HepG2 (cell line): ENCODE results near the gene TOMM20. TPM values are rescaled to one million over a fixed set of nuclear protein-coding genes. Genes with fewer than 3 reads are reported as not detected.

Source experiments
- DZIP1 ChIP-seq: sonication (generic); formaldehyde crosslinking; IDR thresholded peaks from 2 replicates; pipeline ENCODE4 v1.5.0; 2020; ENCODE audit warnings: mild to moderate bottlenecking, missing genetic modification reagents
- EP300 ChIP-seq, 3 experiments: sonication (generic) in 1 of 3; formaldehyde crosslinking in 1 of 3; IDR thresholded peaks; 2 replicates each; pipeline versions ENCODE4 v1.5.1 to v1.6.1; 2011 to 2020; ENCODE audit warnings: low read depth in 2 of 3, low read length in 2 of 3, borderline replicate concordance in 1 of 3, improper control_type of control experiment in 1 of 3, mild to moderate bottlenecking in 1 of 3, missing genetic modification reagents in 1 of 3, moderate library complexity in 1 of 3
- MAFF ChIP-seq: IDR thresholded peaks from 2 replicates; pipeline ENCODE4 v1.6.1; 2011; ENCODE audit warnings: low read depth, low read length, improper control_type of control experiment
- PAXIP1 ChIP-seq: sonication (generic); formaldehyde crosslinking; conservative IDR thresholded peaks from 2 replicates; pipeline ENCODE4 v1.4.0; 2020; ENCODE audit warnings: mild to moderate bottlenecking, missing genetic modification reagents, moderate library complexity
- TMF1 ChIP-seq: sonication (generic); formaldehyde crosslinking; IDR thresholded peaks from 2 replicates; pipeline ENCODE4 v1.8.1; 2022; ENCODE audit warnings: low read depth, missing genetic modification reagents
- UBTF ChIP-seq: sonication (generic); formaldehyde crosslinking; IDR thresholded peaks from 2 replicates; pipeline ENCODE4 v1.4.0; 2020; ENCODE audit warnings: mild to moderate bottlenecking, missing genetic modification reagents
- USF2 ChIP-seq, 2 experiments: sonication (generic) in 1 of 2; formaldehyde crosslinking in 1 of 2; IDR thresholded peaks; 2 replicates each; pipeline versions ENCODE4 v1.5.1 to v1.6.1; 2011 to 2020; ENCODE audit warnings: borderline replicate concordance in 1 of 2, low read depth in 1 of 2, low read length in 1 of 2, mild to moderate bottlenecking in 1 of 2, missing genetic modification reagents in 1 of 2, moderate library complexity in 1 of 2
- ZNF549 ChIP-seq: sonication (generic); formaldehyde crosslinking; IDR thresholded peaks from 2 replicates; pipeline ENCODE4 v1.5.0; 2020; ENCODE audit warnings: missing genetic modification reagents
- ZNF878 ChIP-seq: sonication (generic); formaldehyde crosslinking; IDR thresholded peaks from 2 replicates; pipeline ENCODE4 v1.8.1; 2023; ENCODE audit warnings: mild to moderate bottlenecking, missing genetic modification reagents, moderate library complexity
- polyA plus RNA-seq, 8 experiments: library from polyadenylated mRNA; depleted of rRNA in 3 of 8; stranded (reverse) in 7 of 8; unstranded in 1 of 8; fragments of >200 nt; fragmentation: Illumina TruSeq in 4 of 8; extraction: Trizol in 4 of 8; gene quantifications; 2 replicates each; pipeline versions ENCODE4 v1.2.1 to v1.2.3, GENCODE V29; 2011 to 2016; ENCODE audit warnings: low read depth in 4 of 8, missing spikeins in 1 of 8, mixed read lengths in 1 of 8; ENCODE audit not compliant: insufficient read depth in 1 of 8
- total RNA-seq, 5 experiments: library from RNA; depleted of rRNA; stranded (reverse); fragments of >200 nt; fragmentation: Illumina TruSeq; extraction: Trizol; gene quantifications; 2 replicates each; pipeline ENCODE4 v1.2.3, GENCODE V29; 2016; ENCODE audit warnings: low read depth in 1 of 5
- TF ChIP-seq, protein P1 (sequence below): sonication (generic); formaldehyde crosslinking; IDR thresholded peaks from 2 replicates; pipeline ENCODE4 v1.4.0; 2020; ENCODE audit warnings: missing genetic modification reagents, mild to moderate bottlenecking, borderline replicate concordance

Gene TOMM20
- total and polyA plus RNA-seq, 2 of the 13 experiments (the other 11 are each of a cell fraction or from before 2014, with no cell fraction given): 153 to 376 TPM

DNA sequence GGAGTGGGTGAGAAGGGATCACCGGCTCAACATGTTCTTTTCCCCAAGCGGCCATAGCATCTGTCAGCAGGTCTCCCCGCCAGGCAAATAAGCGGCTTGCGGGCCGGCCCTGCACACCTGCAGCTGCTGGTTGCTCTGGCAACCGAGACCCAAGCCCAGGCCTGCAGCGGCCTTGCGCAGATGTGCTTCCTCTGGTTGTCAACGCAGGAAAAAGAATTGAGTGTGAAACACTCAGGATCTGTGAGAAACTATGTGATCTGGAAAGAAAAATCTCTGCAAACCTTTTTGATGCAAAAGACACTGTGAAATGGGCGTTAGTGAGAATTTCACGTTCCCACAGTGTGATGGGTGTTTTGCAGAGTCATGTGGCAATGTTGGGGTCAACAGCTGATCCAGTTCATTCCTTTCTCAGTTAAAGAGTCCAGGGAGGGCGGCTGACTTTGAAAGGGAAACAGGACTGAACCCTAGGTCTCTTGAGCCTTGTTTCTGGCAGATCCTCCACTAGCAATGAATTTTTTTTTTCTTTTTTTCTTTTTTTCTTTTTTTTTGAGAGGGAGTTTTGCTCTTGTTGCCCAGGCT, 28.4 kb downstream of the TOMM20 start (continued):
- TF ChIP-seq EP300 (IDR thresholded peaks at IDR 0.05; ENCODE audit: low read depth in 2 of 2, low read length in 2 of 2): 0 out of 4 replicates have a peak, but pooled peaks of 1 of the 2 experiments have one; percentile 26
- no peak for TF ChIP-seq EP300 (CRISPR knock-in tag; IDR thresholded peaks at IDR 0.05; ENCODE audit: borderline replicate concordance)
- TF ChIP-seq, protein P1, sequence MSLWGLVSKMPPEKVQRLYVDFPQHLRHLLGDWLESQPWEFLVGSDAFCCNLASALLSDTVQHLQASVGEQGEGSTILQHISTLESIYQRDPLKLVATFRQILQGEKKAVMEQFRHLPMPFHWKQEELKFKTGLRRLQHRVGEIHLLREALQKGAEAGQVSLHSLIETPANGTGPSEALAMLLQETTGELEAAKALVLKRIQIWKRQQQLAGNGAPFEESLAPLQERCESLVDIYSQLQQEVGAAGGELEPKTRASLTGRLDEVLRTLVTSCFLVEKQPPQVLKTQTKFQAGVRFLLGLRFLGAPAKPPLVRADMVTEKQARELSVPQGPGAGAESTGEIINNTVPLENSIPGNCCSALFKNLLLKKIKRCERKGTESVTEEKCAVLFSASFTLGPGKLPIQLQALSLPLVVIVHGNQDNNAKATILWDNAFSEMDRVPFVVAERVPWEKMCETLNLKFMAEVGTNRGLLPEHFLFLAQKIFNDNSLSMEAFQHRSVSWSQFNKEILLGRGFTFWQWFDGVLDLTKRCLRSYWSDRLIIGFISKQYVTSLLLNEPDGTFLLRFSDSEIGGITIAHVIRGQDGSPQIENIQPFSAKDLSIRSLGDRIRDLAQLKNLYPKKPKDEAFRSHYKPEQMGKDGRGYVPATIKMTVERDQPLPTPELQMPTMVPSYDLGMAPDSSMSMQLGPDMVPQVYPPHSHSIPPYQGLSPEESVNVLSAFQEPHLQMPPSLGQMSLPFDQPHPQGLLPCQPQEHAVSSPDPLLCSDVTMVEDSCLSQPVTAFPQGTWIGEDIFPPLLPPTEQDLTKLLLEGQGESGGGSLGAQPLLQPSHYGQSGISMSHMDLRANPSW (CRISPR knock-in tag): no peak
- no peak for TF ChIP-seq TMF1 (CRISPR knock-in tag)
- no peak for TF ChIP-seq DZIP1 (CRISPR knock-in tag)
- 0 out of 2 replicates have a peak, but pooled peaks have one; percentile 22 for TF ChIP-seq PAXIP1 (CRISPR knock-in tag)
- TF ChIP-seq MAFF: peak; percentile 29; the same call in 1 of the 2 replicates
- no peak for TF ChIP-seq ZNF878 (CRISPR knock-in tag)
- TF ChIP-seq USF2 (IDR thresholded peaks at IDR 0.05; ENCODE audit: low read depth, low read length): no peak
- peak; percentile 36; the same call in 1 of the 2 replicates for TF ChIP-seq USF2 (CRISPR knock-in tag; IDR thresholded peaks at IDR 0.05; ENCODE audit: borderline replicate concordance)
- TF ChIP-seq UBTF (CRISPR knock-in tag): no peak
- no peak for TF ChIP-seq ZNF549
